C4-2B (cell line): ENCODE results near the gene LENG9.
"Not testable (repeated sequence)": the region's sequence is repeated elsewhere in the genome, so short reads cannot be mapped to it uniquely, and the experiment has no call there.

Source experiments
- ZFX ChIP-seq: fragments of 450-650 bp; IDR thresholded peaks from 2 replicates; pipeline ENCODE4 v1.6.1; 2017
- TF ChIP-seq, protein P1 (sequence below): fragments of 450-650 bp; conservative IDR thresholded peaks from 2 replicates; pipeline ENCODE4 v1.5.1; 2017; ENCODE audit warnings: mild to moderate bottlenecking

DNA sequence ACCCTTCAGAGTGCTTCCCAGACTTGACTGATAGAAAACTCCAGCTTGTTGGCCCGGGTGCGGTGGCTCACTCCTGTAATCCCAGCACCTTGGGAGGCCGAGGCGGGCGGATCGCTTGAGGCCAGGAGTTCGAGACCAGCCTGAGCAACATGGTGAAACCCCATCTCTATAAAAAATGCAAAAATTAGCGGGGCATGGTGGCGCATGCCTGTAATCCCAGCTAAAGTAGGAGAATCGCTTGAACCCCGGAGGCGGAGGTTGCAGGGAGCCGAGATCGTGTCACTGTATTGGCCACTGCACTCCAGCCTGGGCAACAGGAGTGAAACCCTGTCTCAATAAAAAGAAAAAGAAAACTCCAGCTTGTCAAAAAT is 2.5 kb upstream of the LENG9 start:
- TF ChIP-seq, protein P1, sequence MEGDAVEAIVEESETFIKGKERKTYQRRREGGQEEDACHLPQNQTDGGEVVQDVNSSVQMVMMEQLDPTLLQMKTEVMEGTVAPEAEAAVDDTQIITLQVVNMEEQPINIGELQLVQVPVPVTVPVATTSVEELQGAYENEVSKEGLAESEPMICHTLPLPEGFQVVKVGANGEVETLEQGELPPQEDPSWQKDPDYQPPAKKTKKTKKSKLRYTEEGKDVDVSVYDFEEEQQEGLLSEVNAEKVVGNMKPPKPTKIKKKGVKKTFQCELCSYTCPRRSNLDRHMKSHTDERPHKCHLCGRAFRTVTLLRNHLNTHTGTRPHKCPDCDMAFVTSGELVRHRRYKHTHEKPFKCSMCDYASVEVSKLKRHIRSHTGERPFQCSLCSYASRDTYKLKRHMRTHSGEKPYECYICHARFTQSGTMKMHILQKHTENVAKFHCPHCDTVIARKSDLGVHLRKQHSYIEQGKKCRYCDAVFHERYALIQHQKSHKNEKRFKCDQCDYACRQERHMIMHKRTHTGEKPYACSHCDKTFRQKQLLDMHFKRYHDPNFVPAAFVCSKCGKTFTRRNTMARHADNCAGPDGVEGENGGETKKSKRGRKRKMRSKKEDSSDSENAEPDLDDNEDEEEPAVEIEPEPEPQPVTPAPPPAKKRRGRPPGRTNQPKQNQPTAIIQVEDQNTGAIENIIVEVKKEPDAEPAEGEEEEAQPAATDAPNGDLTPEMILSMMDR = not testable (repeated sequence)
- TF ChIP-seq ZFX = not testable (repeated sequence)
